WI38 (cell line): ENCODE data around the gene CD200R1.

ENCODE experiments used
- H3K4me3 ChIP-seq: 2 replicates; pipeline ENCODE4 v1.5.1; 2011; ENCODE audit warnings: low read depth, mild to moderate bottlenecking, control low read depth, low read length
- CTCF ChIP-seq: IDR thresholded peaks from 2 replicates; pipeline ENCODE4 v1.5.1; 2012; ENCODE audit warnings: low read depth, mild to moderate bottlenecking, control low read depth, low read length

CD200R1 gene

GRCh38 chr3:112966633-112967032, 8.3 kb downstream of the CD200R1 start:
- no peak for TF ChIP-seq CTCF
- no peak overlapping the region for H3K4me3 ChIP-seq

- TF ChIP-seq CTCF, result no peak
- no peak overlapping the region for H3K4me3 ChIP-seq
Measured at GRCh38 chr3:112965656-112966055, 9.2 kb downstream of the CD200R1 start.

- H3K4me3 ChIP-seq, result no peak overlapping the region
- no peak for TF ChIP-seq CTCF
Measured at GRCh38 chr3:112963683-112964082, 11.2 kb downstream of the CD200R1 start.

GRCh38 chr3:112958811-112959560, 15.9 kb downstream of the CD200R1 start:
- H3K4me3 ChIP-seq, result no peak overlapping the region
- TF ChIP-seq CTCF, result no peak

- no peak for TF ChIP-seq CTCF
Measured at GRCh38 chr3:112956351-112956750, 18.6 kb downstream of the CD200R1 start.

GRCh38 chr3:112948346-112948838, 26.5 kb downstream of the CD200R1 start:
- no peak overlapping the region for H3K4me3 ChIP-seq
- TF ChIP-seq CTCF, result no peak

More at GRCh38 chr3:112956351-112956750, 18.6 kb downstream of the CD200R1 start:
- H3K4me3 ChIP-seq, result no peak overlapping the region

- no peak for TF ChIP-seq CTCF
- no peak overlapping the region for H3K4me3 ChIP-seq
Measured at GRCh38 chr3:112931736-112932521, 43.0 kb downstream of the CD200R1 start.
